ENCODE results near the gene MAFB. TPM values are rescaled to one million over a fixed set of nuclear protein-coding genes. Genes with fewer than 3 reads are reported as not detected.

Gene MAFB
- total RNA-seq, 1 experiment from 2014 or later: 57.0 TPM

DNA sequence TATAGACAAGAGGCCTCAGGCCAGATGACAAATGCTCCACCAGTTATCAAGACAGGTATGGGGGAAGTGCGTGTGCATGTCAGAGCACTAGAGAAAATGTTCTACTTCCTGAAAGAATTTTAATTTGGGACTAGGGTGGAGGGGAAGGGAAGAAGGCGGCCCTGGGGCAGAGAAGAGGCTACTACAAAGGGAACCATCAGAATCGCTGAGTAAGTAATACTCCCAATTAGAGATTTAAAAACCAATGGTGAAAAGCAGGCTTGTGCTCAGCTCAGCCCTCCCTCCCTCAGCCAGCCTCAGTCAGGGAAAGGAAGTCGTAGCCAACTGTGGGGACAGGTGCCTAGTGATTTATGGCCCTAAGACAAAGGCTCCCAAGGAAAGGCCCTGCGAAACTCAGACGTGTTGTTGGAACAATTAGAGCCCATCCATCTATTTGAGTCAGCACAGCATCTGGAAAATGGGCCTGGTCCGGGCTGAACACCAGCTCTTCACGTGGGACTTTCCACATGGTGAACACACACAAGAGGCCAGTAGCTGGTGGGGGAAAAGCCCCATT, 15.0 kb upstream of the MAFB start:
- ChIA-PET CTCF (no interaction called here), POLR2A (ENCODE audit: low non-redundant PET) (no interaction called here)
- no peak overlapping the region for H3K27ac ChIP-seq (ENCODE audit: low read depth, low read length, poor library complexity, severe bottlenecking)
- TF ChIP-seq CTCF (conservative IDR thresholded peaks at IDR 0.05; ENCODE audit: low read depth, low read length) (no peak), EZH2 (IDR thresholded peaks at IDR 0.05; ENCODE audit: borderline replicate concordance, low read depth, low read length, poor library complexity, severe bottlenecking) (no peak)
- intact Hi-C loops (cut with micrococcal nuclease; ENCODE audit: unreplicated experiment): no loop called here
- no TSS peak for BruUV-seq (replicated peaks)
- H3K9me3 ChIP-seq (ENCODE audit: low read depth, low read length, poor library complexity, severe bottlenecking): no peaks in the 10 kb centered on the region
- H3K36me3 ChIP-seq (ENCODE audit: insufficient read depth, low read length, poor library complexity, severe bottlenecking): no peaks in the 10 kb centered on the region
- DNase-seq (ENCODE audit: low spot score): no peak
- no peaks in the 10 kb centered on the region for H3K4me1 ChIP-seq (ENCODE audit: insufficient read depth, low read length, poor library complexity, severe bottlenecking)
- H3K27me3 ChIP-seq (replicated peaks; ENCODE audit: insufficient read depth, low read depth, low read length, poor library complexity): no peaks in the 10 kb centered on the region
- H3K4me3 ChIP-seq (ENCODE audit: low read depth, low read length, poor library complexity, severe bottlenecking): no peak overlapping the region

DNA sequence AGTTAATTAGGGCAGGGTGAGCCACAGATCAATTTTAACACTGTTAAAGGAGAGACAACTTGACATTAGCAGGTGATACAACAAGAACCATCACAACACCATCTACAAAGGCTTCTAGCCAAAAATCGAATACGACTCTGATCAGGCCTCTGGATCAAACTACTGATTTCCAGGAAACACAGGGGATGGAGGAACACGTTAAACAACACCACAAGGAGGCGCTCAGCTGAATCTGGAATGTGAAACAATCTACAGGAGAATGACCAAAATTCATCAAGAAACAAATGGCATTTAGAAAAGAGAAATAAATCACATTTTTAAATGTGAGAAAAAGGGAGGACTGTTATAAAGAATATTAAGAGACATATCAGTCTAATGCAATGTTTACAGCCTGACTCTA, 13.5 kb upstream of the MAFB start:
- H3K9me3 ChIP-seq (ENCODE audit: low read depth, low read length, poor library complexity, severe bottlenecking): no peaks in the 10 kb centered on the region
- ChIA-PET POLR2A (ENCODE audit: low non-redundant PET) (no interaction called here), CTCF (no interaction called here)
- DNase-seq (ENCODE audit: low spot score): no peak
- no peaks in the 10 kb centered on the region for H3K36me3 ChIP-seq (ENCODE audit: insufficient read depth, low read length, poor library complexity, severe bottlenecking)
- no TSS peak for BruUV-seq (replicated peaks)
- intact Hi-C loops (cut with micrococcal nuclease; ENCODE audit: unreplicated experiment): no loop called here
- H3K4me1 ChIP-seq (ENCODE audit: insufficient read depth, low read length, poor library complexity, severe bottlenecking): no peaks in the 10 kb centered on the region
- no peak overlapping the region for H3K4me3 ChIP-seq (ENCODE audit: low read depth, low read length, poor library complexity, severe bottlenecking)
- no peak for TF ChIP-seq EZH2 (IDR thresholded peaks at IDR 0.05; ENCODE audit: borderline replicate concordance, low read depth, low read length, poor library complexity, severe bottlenecking)
- TF ChIP-seq CTCF (conservative IDR thresholded peaks at IDR 0.05; ENCODE audit: low read depth, low read length): peak; percentile 49; the same call in 1 of the 2 replicates
- no peaks in the 10 kb centered on the region for H3K27me3 ChIP-seq (replicated peaks; ENCODE audit: insufficient read depth, low read depth, low read length, poor library complexity)
- H3K27ac ChIP-seq (ENCODE audit: low read depth, low read length, poor library complexity, severe bottlenecking): no peak overlapping the region

GRCh38 chr20:40698744-40699143, 9.7 kb upstream of the MAFB start:
- H3K9me3 ChIP-seq (ENCODE audit: low read depth, low read length, poor library complexity, severe bottlenecking): no peaks in the 10 kb centered on the region
- DNase-seq (ENCODE audit: low spot score): no peak
- TF ChIP-seq CTCF (conservative IDR thresholded peaks at IDR 0.05; ENCODE audit: low read depth, low read length): no peak
- TF ChIP-seq EZH2 (IDR thresholded peaks at IDR 0.05; ENCODE audit: borderline replicate concordance, low read depth, low read length, poor library complexity, severe bottlenecking): no peak
- ChIA-PET POLR2A (ENCODE audit: low non-redundant PET) (no interaction called here), CTCF (no interaction called here)
- intact Hi-C loops (cut with micrococcal nuclease; ENCODE audit: unreplicated experiment): no loop called here
- no TSS peak for BruUV-seq (replicated peaks)
- no peaks in the 10 kb centered on the region for H3K36me3 ChIP-seq (ENCODE audit: insufficient read depth, low read length, poor library complexity, severe bottlenecking)
- no peak overlapping the region for H3K4me3 ChIP-seq (ENCODE audit: low read depth, low read length, poor library complexity, severe bottlenecking)
- H3K27me3 ChIP-seq (replicated peaks; ENCODE audit: insufficient read depth, low read depth, low read length, poor library complexity): no peaks in the 10 kb centered on the region
- no peaks in the 10 kb centered on the region for H3K4me1 ChIP-seq (ENCODE audit: insufficient read depth, low read length, poor library complexity, severe bottlenecking)
- no peak overlapping the region for H3K27ac ChIP-seq (ENCODE audit: low read depth, low read length, poor library complexity, severe bottlenecking)

All from A673 (cell line).